Gastroesophageal sphincter (tissue), 3 donors: ENCODE results near the gene ARFGAP2.

Experiments used
- EP300 ChIP-seq: sonication (generic); formaldehyde crosslinking; IDR thresholded peaks from one replicate; pipeline ENCODE4 v1.6.1; 2017; ENCODE audit warnings: antibody characterized with exemption, mild to moderate bottlenecking
- POLR2A ChIP-seq, 2 donors: fragments of 450-650 bp; IDR thresholded peaks; one replicate each; pipeline ENCODE4 v1.6.1; 2017; ENCODE audit warnings: antibody characterized with exemption in 2 of 2, mild to moderate bottlenecking in 2 of 2, moderate library complexity in 1 of 2
- POLR2AphosphoS5 ChIP-seq: sonication (generic); formaldehyde crosslinking; IDR thresholded peaks from one replicate; pipeline ENCODE4 v1.6.1; 2017; ENCODE audit warnings: antibody characterized with exemption
- TF ChIP-seq, protein P1 (sequence below), 4 experiments: fragments of 200-600 bp in 2 of 4; fragments of 450-650 bp in 2 of 4; sonication (generic) in 1 of 4; IDR thresholded peaks; one replicate each; pipeline ENCODE4 v1.5.1; 2017 to 2019; ENCODE audit warnings: antibody characterized with exemption in 4 of 4, mild to moderate bottlenecking in 2 of 4, moderate library complexity in 2 of 4

DNA sequence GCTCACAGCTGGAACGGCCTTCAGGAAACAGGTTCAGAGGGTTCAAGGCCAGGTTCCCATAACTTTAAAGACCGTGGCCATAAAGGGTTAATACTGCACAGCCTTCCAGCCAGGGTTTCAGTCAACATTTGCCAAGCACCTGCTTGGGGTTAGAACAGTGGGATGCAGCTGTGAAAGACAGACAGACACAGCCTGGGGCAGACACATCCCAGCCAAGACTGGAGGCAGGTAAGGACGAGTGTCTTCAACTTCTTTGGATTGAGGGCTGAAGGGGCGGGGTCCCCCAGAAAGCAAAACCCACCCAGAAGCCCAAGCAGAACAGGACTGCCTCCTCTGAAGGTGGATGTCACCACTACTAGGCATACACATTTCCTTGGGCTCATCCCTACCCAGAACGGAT is 14.3 kb downstream of the ARFGAP2 start:
- TF ChIP-seq, protein P1, sequence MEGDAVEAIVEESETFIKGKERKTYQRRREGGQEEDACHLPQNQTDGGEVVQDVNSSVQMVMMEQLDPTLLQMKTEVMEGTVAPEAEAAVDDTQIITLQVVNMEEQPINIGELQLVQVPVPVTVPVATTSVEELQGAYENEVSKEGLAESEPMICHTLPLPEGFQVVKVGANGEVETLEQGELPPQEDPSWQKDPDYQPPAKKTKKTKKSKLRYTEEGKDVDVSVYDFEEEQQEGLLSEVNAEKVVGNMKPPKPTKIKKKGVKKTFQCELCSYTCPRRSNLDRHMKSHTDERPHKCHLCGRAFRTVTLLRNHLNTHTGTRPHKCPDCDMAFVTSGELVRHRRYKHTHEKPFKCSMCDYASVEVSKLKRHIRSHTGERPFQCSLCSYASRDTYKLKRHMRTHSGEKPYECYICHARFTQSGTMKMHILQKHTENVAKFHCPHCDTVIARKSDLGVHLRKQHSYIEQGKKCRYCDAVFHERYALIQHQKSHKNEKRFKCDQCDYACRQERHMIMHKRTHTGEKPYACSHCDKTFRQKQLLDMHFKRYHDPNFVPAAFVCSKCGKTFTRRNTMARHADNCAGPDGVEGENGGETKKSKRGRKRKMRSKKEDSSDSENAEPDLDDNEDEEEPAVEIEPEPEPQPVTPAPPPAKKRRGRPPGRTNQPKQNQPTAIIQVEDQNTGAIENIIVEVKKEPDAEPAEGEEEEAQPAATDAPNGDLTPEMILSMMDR (IDR thresholded peaks at IDR 0.05), result no peak
- no peak for TF ChIP-seq POLR2AphosphoS5
- no peak for TF ChIP-seq POLR2A (IDR thresholded peaks at IDR 0.05)
- TF ChIP-seq EP300, result no peak
